HG03354 (cell line): Measurements from ENCODE around the gene MATCAP1.

ENCODE experiments used
- ATAC-seq: cut with Tn5 transposase; IDR thresholded peaks from one replicate; pipeline ENCODE4 v1.9.1; 2021; ENCODE audit warnings: mild to moderate bottlenecking; ENCODE audit not compliant: unreplicated experiment, poor library complexity, severe bottlenecking

The MATCAP1 gene

DNA sequence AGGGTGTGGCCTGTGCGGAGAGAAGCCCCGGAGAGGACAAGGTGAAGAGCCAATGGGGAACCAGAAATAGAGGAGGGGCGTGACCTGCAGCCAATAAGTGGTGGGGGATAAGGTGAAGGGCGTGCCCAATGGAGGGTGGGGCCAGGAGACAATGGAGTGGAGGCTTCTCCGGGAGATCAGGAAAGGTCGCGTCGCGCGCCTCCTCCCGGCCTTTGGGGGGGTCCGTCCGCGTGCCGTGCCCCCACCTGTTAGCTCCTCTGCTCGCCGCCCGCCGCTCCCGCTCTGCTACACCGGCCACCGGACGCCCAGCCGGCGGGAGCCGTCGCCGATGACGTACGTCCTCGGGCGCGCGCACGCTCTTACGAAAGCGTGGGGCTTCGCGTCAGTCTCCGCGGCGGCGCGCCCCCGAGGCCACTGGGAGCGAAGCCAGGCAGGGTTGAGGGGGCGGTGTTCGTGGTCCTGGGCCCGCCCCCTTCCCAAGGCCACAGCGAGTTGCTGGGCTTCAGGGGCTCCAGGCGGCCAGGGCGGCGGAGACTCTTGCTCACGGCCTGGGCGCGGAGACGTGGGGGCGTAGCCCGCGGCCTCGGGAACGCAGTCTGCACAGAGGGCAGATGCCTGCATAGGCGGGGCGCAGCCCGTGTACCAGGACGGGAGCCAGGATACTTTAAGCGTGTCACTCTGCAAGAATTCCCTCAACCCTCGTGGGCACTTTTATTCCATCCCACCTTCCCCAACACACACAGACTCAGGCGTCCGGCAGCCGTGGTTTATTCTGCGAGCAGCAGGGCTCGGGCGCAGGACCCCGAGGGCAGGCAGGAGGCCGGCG is at the start of gene MATCAP1:
Gene MATCAP1, minus strand, starts transcription at position 337 of the 826 bp plus-strand sequence. CDS start 3,353 bp downstream, outside the sequence.
- ATAC-seq: peak; percentile 94

DNA sequence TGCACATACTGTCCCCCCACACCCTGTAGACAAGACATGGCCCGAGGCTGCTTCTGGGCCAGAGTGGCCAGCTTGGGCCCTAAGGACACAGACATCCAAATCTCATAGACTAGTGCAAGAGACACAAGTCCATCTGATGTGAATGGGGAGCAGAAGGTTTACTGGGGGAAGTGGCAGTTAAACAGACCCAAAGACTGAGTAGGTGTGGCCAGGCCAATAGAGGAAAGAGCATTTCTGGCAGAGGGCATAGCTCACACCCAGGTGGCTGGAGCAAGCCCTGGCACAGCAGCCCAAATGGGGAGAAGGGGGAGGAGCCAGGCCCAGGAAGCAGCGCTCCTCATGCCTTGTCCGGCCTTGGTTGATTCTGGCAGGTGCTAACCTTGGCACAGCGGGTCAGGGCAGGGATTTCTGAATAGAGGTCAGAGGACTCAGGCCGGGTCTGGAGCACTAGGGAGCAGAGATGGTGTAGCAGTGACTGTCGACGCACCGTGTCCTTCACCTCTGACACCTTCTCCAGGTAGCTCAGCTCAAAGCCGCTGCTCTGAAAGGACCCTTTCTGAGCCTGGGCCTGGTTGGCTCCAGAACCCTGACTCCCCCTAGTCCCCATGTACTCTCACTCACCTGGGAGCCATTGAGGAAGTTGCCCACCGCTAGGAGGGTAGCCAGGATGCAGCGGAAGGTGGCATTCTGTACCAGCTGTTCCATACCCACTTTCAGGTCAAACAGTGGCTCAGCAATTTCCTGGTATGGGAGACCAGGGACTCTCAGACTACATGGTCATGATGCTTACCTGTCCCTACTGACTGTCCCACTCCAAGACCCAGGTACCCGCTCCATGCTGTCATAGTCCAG is 47.3 kb upstream of the MATCAP1 start:
- ATAC-seq: no peak

GRCh38 chr16:67229906-67230808 is 46.4 kb upstream of the MATCAP1 start:
- ATAC-seq: no peak

DNA sequence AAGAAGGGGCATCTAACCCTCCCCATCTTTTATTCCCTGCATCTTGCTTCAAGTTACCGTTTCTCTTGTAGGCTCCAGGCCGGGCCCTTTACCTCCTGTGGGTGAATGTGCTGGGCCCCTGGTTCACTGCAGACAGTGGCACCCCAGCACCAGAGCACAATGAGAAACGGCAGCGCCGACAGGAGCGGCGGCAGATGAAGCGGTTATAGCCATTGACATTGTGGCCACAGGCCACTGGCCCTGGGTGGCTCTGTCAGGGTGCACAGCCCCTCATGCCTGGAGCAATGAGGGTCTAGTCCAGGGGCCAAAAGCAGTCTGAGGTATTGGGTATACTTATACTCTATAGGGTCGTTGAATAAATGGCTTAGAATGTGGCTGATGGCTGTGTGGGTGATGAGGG is 45.1 kb upstream of the MATCAP1 start:
- ATAC-seq: no peak

GRCh38 chr16:67228034-67228785 is 44.4 kb upstream of the MATCAP1 start:
- ATAC-seq: no peak

DNA sequence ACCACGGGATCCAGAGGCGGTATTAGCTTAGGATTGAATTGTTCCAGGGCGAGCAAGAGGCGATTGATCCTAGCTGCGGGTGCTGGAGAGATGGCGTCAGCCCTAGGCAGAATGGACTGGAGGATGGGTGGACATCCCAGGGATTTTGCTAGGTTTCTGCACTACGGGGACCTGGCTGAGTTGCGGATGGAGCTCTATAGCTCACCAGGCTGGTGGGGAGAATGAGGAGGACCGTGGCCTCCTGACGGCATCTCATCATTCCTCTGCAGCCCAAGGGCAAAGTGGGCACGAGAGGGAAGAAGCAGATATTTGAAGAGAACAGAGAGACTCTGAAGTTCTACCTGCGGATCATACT is 43.8 kb upstream of the MATCAP1 start:
- no peak for ATAC-seq

- ATAC-seq: peak; percentile 94
Observed at GRCh38 chr16:67226804-67227566, 43.2 kb upstream of the MATCAP1 start, which contains the start of gene TMEM208. TMEM208 (plus strand) TSS chr16:67227130; CDS start chr16:67227219, 89 bp downstream.

DNA sequence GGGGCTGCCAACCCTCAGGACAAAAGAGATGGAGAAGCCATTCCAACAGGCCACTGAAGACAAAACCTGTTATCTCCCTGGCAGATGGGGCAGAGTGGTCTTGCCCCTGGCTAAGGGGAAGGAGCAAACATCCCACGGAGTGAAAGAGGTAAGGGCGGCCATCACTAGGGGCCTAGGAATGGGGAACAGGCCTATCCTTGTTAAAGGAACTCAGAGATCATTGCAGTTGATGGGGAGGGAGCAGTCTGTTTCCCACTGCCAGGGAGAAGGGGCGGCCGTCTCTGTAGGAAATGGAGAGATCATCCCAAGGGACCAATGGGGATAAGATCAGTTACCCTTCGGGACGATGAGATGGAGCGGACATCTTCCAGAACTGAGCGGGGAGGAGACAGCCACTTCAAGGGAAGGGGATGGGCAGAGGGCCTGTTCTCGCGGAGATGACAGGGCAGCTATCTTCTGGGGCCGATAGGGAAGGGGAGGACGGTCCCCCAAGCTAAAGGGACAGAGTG is 42.6 kb upstream of the MATCAP1 start:
- ATAC-seq: no peak

- no peak for ATAC-seq
Observed at GRCh38 chr16:67223992-67224391, 40.2 kb upstream of the MATCAP1 start.

DNA sequence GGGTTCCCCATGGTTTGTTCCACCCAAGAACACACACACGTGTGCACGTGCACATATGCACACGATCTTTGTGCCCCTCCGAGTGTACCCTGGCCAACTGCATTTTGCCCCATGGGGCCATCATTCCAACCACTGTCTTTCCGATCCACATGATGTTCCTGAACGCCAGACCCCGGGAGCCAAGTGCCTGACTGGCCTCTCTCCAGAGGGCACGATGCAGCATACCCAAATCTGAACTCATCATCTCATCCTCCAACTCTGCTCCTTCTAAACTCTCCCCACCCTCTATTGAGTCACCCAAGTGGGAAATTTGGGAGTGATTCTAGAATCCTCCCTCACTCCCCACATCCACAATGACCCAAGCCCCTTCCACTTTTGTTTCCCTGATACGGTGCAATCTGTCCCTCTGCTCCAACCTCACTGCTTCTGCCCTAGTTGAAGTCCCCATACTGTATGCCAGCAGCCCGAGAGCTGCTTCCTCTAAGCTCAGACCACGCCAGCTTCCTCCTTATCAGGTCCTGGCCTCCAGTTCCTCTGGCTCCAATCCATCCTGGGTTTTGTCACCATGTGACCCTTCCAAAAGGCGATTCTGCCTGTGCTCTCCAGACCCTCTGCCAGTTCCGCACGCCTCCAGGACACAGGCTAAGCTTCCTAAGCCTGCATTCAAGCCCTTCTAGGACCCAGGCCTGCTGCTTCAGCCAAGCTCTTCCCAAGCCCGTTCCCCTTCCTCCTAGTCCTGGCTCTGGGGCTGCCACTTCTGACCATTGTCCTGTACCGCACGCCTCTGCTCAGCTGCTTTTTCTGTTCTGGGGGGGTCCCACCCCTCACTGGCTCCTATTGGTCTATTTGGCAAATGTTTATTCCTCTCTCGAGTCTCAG is 33.1 kb upstream of the MATCAP1 start:
- no peak for ATAC-seq

DNA sequence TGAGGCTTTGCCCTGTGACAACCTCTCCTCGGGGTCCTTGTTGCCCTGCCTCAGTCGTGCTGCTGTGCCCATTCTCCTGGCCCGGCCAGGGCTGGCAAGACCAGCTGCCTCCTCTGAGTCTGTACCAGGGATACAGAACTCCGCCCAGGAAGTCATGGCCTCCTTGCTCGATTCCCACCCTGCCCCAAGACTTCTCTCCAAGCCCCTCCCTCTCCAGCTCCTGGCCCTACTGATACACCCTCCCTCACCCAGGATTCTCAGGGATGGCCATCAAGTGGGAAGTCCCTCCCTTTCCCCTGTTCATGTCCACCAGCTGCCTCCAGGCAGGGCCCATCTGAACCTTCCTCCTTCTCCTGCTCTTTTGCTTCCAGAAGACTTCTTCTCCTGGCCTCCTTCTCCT is 31.9 kb upstream of the MATCAP1 start:
- ATAC-seq: no peak

- no peak for ATAC-seq
Observed at GRCh38 chr16:67213197-67214019, 29.6 kb upstream of the MATCAP1 start.

- ATAC-seq: no peak
Observed at GRCh38 chr16:67212766-67213165, 29.0 kb upstream of the MATCAP1 start.

DNA sequence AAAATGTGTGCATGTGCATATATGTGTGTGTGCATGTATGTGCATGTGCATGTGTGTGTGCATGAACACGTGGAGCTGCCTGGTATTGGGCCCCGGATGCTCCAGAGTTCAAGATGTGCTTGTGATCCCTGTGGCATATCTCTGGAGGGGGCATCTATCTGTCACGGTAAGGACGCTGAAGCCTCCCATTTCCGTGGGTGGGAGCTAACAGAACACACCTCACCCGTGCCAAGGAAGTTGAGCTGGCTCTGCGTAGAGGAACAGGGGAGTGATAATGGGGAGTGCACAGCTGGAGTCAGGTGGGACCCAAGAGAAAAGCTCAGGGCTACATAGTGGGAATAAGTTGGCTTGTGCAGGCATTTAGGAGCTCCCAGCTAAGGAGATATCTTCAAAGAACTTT is 27.9 kb upstream of the MATCAP1 start:
- no peak for ATAC-seq

DNA sequence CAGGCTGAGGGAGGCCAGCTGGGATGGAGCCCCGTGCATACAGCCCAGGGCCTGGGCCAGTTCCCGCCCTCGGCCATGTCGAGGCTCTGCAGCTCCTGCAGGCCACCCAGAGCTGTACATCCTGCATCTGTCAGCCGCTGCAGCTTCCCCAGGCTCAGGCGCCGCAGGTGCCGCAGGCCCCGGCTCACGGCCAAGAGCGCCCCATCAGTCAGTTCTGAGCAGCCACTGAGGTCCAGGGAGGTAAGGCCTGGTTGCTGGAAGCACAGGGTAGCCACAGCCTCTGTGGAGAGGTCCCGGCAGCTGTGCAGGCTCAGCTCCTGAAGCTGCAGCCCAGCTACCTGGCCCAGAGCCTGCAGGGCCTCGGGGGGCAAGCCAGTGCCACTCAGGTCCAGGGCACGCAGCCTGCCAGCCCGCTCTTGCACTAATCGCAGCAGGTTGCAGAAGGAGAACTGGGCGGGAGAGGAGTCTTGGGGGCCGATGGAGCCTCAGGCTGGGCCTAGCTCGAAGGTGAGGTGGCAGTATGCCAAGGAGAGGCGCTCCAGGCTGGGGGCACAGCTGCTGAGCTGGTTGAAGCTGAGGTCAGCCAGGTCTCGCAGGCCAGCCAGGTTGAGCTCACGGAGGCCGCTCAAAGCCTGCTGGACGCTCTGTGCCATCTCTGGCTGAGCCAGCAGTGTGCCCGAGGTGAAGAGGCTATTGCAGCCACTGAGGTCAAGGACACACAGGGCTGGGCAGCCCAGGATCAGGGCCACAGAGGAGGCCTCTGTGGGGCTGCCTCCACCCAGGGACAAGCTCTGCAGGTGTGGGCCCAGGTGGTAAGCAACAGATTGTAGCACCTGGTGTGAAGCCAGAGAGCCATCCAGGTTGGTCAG is 26.5 kb upstream of the MATCAP1 start:
- ATAC-seq: no peak

DNA sequence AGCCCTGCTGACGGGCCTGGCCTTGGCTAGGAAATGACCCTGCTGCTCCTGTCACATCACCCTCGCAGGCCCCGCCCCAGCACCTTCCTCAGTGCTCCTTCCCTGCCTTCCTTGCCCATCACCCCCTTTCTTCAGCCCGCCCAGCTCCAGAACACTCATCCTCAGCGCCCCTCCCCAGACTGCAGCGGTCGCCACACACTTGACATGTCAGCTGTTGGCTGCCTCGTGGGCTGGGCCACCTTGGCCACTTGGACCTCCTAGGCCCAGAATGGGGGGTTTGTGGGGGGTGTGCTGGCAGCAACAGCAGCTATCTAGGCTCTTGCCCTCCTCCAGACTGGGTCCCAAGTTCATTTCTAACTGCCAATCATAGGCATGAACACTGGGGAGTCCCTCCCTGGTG is 25.8 kb upstream of the MATCAP1 start:
- no peak for ATAC-seq
